ENCODE results near the gene BTG2. TPM values are rescaled to one million over a fixed set of nuclear protein-coding genes. Genes with fewer than 3 reads are reported as not detected.

The BTG2 gene
- total RNA-seq, 2 donors from 2014 or later = 584 to 606 TPM

DNA sequence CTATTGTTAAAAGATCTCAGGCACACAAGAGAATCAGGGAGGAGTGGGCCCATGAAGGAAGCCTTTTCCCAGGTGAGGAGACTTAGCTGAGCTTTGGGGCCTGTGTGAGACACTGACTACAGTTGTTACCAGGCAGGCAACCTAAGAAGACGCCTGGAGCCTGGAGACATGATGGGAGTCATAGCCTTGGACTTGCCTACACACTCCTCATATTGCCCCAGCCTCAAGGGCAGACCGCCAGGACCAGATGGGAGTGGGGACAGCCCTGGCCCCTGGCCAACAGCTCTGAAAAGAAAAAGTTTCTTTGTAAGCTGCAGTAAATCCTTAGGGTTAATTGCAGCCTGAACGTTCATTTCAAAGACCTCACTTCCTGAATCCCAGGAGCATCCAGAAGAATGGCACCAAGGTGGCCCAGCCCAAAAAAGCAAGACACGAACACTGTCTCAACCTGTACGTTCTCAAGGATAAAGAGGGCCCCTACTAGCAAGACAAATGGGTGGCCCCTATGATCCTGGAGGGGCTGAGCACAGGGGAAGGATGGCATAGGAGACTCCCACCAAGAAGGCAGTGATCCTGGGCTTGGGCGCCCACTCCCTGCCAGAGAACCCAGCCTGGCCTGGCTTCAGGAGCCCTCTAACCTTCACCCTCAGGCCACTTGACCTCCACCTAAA lies 33.2 kb upstream of the BTG2 start:
- DNase-seq (no peak), ATAC-seq (no peak)
- Mint-ChIP-seq H3K27ac (peak overlapping the region; percentile 84), H3K27me3 (no peaks in the 10 kb centered on the region), H3K4me3 (no peak overlapping the region), H3K4me1 (peaks cover 21% of the 10 kb centered on the region), H3K36me3 (ENCODE audit: low read depth) (no peaks in the 10 kb centered on the region)
- H3K9me3 ChIP-seq (ENCODE audit: control insufficient read depth, low read length, poor library complexity, severe bottlenecking) = no peaks in the 10 kb centered on the region

GRCh38 chr1:203272633-203273205 lies 32.6 kb upstream of the BTG2 start:
- Mint-ChIP-seq H3K4me1 (peaks cover 23% of the 10 kb centered on the region), H3K27ac (peak overlapping the region; percentile 84), H3K27me3 (no peaks in the 10 kb centered on the region), H3K4me3 (peak overlapping the region; percentile 61), H3K36me3 (ENCODE audit: low read depth) (no peaks in the 10 kb centered on the region)
- ATAC-seq = no peak
- no peaks in the 10 kb centered on the region for H3K9me3 ChIP-seq (ENCODE audit: control insufficient read depth, low read length, poor library complexity, severe bottlenecking)
- no peak for DNase-seq

GRCh38 chr1:203273206-203273868 lies 32.0 kb upstream of the BTG2 start:
- Mint-ChIP-seq H3K4me1 (peaks cover 26% of the 10 kb centered on the region), H3K36me3 (ENCODE audit: low read depth) (no peaks in the 10 kb centered on the region), H3K4me3 (peak overlapping the region; percentile 61), H3K27me3 (no peaks in the 10 kb centered on the region), H3K27ac (peak overlapping the region; percentile 84)
- DNase-seq (peak; percentile 84 to 93 (median 90)), ATAC-seq (peak; percentile 79)
- no peaks in the 10 kb centered on the region for H3K9me3 ChIP-seq (ENCODE audit: control insufficient read depth, low read length, poor library complexity, severe bottlenecking)

DNA sequence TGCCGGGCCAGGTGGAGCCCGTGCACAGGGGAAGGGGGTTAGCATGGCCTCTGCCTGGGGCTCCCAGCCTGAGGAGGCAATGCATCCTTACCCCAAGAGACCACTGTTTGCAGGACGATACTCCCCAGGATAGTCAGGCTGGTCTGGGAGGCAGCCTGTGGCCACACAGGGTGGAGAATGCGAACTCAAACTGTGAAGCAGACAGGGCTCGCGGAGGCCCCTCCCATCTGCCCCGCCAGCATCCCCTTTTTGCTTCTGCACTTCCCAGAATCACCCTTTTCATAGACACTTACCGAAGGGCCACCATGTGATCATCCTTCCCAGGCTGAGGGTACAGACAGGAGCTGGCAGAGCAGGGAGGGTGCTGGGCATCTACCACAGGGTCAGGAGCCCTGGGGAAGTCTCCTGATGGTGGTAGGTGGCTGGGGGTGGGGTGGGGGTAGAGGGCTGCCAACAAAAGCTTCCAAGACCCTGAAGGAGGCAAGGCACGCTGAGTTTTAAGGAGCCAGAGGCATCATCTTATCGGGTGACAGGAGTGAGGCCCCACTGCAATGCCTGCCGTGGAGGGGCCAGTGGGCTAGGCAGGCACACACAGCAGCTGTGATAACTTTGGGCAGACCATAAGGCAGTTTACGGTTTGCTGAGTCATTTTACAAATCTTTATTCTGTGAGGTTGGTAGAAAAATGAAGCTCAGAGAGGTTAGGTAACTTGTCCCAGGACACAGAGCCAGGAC lies 31.3 kb upstream of the BTG2 start:
- Mint-ChIP-seq H3K27me3 (no peaks in the 10 kb centered on the region), H3K4me1 (peaks cover 31% of the 10 kb centered on the region), H3K4me3 (peak overlapping the region; percentile 9), H3K36me3 (ENCODE audit: low read depth) (no peaks in the 10 kb centered on the region), H3K27ac (peak overlapping the region; percentile 84)
- DNase-seq (no peak), ATAC-seq (no peak)
- H3K9me3 ChIP-seq (ENCODE audit: control insufficient read depth, low read length, poor library complexity, severe bottlenecking) = no peaks in the 10 kb centered on the region

DNA sequence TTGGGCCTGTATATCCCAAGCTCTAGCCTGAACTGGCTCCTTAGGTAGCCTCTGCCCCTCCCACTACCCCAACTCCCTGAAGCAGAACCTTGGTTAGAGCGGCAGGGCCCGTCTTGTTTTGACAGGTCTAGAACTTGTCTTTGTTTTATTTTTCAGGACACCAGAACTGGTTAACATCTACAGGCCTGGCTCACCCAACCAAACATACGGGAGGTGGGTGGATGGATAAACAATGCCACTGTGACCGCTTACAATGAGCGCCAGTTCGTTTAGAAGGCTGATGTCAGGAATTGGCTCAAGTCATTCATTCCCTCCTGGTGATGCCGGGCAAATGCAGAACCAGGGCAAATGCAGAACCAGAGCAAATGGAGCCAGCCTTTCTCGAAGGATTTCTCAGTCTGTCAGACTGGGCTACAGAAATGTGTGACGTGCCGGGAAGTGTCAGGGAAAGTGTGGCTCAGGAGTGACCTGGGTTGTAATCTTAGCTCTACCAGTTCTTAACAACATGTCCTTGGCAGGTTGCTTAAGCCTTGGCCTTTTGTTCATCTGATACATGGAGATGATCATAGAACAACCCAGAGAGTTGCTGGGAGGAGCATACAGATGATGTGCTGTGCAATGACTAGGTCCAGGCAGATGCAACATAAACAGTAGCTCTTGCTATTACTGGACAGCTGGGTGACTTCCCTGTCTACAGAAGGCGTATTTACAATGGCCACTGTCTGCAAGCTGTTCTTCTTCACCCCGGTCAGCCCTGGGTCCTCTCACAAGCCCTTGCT lies 30.5 kb upstream of the BTG2 start:
- H3K27ac Mint-ChIP-seq = no peak overlapping the region
- peak overlapping the region; percentile 69 for H3K4me3 Mint-ChIP-seq
- peaks cover under 1% of the 10 kb centered on the region for H3K36me3 Mint-ChIP-seq (ENCODE audit: low read depth)
- no peak for ATAC-seq
- H3K27me3 Mint-ChIP-seq = no peaks in the 10 kb centered on the region
- DNase-seq = no peak
- no peaks in the 10 kb centered on the region for H3K9me3 ChIP-seq (ENCODE audit: control insufficient read depth, low read length, poor library complexity, severe bottlenecking)
- peaks cover 34% of the 10 kb centered on the region for H3K4me1 Mint-ChIP-seq

DNA sequence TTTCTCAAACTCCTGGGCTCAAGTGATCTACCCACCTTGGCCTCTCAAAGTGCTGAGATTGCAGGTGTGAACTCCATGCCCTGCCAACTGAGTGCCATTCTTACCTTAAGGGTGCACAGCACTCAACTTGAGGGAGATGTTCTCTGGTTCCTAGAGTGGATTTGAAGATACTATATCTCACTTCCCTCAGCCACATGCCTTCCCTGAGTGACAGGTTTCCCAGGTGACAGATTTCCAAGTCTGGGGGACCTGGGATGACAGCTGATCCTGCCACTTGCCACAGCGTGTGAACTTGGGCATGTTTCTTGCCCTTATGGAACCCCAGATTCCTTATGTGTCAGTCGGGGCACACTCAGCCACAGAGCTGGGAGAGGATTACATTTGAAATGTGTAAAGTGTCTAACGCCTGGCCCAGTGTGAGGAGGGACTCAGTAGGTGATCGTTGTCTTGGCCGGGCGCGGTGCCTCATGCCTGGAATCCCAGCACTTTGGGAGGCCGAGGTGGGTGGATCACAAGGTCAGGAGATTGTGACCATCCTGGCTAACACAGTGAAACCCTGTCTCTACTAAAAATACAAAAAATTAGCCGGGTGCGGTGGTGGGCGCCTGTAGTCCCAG lies 29.6 kb upstream of the BTG2 start:
- Mint-ChIP-seq H3K4me1 (peaks cover 33% of the 10 kb centered on the region), H3K4me3 (peak overlapping the region; percentile 69), H3K27me3 (no peaks in the 10 kb centered on the region), H3K27ac (peak overlapping the region; percentile 49), H3K36me3 (ENCODE audit: low read depth) (peaks cover 2% of the 10 kb centered on the region)
- H3K9me3 ChIP-seq (ENCODE audit: control insufficient read depth, low read length, poor library complexity, severe bottlenecking) = no peaks in the 10 kb centered on the region
- ATAC-seq = no peak
- no peak for DNase-seq

GRCh38 chr1:203276408-203276807 lies 28.9 kb upstream of the BTG2 start:
- H3K36me3 Mint-ChIP-seq (ENCODE audit: low read depth) = peaks cover 2% of the 10 kb centered on the region
- DNase-seq (no peak), ATAC-seq (no peak)
- H3K27ac Mint-ChIP-seq = peak overlapping the region; percentile 87
- no peak overlapping the region for H3K4me3 Mint-ChIP-seq
- H3K27me3 Mint-ChIP-seq = no peaks in the 10 kb centered on the region
- H3K4me1 Mint-ChIP-seq = peaks cover 30% of the 10 kb centered on the region
- no peaks in the 10 kb centered on the region for H3K9me3 ChIP-seq (ENCODE audit: control insufficient read depth, low read length, poor library complexity, severe bottlenecking)

DNA sequence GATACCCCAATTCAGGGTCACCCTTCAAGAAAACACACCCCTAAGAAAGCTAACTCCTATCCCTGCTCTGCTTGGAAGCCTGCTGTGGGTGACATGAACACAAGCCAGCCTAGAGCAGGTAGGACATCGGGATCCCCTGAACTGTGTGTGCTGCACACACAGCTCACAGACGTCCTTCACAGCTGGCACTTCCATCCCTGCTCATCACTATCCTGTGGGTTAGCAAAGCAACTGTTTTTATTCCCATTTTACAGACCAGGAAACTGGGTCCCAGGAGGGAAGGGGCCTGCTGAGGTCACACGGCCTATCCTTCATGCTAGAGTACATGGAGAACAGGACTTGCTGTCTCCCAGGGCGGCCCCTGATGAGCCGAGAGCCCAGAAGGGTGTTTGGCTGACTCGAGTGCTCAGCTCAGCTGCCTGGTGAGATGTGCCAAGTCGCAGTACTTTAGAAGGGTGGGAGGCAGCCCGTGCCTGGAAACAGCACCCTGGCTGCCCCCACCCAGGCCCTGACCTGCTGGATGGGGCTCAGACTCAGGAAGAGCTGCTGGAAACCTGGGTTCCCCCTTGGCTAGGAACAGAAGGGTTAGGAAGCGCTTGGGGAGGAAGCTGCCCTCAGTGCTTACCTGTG lies 28.3 kb upstream of the BTG2 start:
- Mint-ChIP-seq H3K4me1 (peaks cover 30% of the 10 kb centered on the region), H3K36me3 (ENCODE audit: low read depth) (peaks cover 2% of the 10 kb centered on the region), H3K27ac (peak overlapping the region; percentile 87), H3K27me3 (no peaks in the 10 kb centered on the region), H3K4me3 (peak overlapping the region; percentile 56)
- DNase-seq = no peak
- no peaks in the 10 kb centered on the region for H3K9me3 ChIP-seq (ENCODE audit: control insufficient read depth, low read length, poor library complexity, severe bottlenecking)
- no peak for ATAC-seq

DNA sequence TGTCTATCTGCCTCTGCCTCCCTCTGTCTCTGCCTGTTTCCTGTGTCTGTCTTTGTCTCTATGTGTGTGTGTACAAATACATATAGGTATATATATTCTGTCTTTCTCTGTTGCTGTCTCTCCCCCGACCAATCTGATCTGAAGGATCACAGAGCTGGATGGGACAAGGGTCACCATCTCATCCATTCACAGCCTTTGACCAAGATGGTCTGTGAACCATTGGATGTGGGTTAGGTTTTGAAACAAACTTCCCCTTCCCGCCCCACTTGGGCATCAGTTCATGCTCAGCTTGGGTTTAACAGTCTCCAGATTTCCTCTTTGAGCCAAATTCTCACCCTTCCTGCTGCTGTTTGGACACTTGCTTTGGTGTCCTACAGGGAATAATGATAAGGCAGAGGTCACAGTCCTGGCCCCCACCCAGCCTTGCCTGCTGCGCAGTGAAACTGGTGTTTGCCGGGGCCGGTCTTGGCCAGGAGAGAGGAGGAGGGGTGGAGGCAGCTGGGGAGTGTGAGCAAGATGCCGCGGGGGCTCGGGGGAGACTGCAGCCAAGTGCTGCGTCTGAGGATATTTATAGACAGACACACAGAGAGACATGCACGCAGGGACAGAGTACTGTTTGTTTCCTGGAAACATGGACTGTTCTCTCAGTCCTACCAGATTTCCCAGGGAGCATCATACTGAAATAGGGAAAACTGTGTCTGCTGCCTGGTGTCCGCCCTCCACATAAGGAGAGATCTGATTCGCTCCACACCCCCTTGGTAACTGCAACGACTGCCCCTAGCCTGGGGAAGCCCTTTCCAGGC lies 27.0 kb upstream of the BTG2 start:
- peak overlapping the region; percentile 56 for H3K4me3 Mint-ChIP-seq
- H3K4me1 Mint-ChIP-seq = peaks cover 28% of the 10 kb centered on the region
- H3K9me3 ChIP-seq (ENCODE audit: control insufficient read depth, low read length, poor library complexity, severe bottlenecking) = no peaks in the 10 kb centered on the region
- H3K36me3 Mint-ChIP-seq (ENCODE audit: low read depth) = peaks cover 2% of the 10 kb centered on the region
- H3K27ac Mint-ChIP-seq = peak overlapping the region; percentile 87
- DNase-seq (no peak), ATAC-seq (peak; percentile 49)
- H3K27me3 Mint-ChIP-seq = no peaks in the 10 kb centered on the region

DNA sequence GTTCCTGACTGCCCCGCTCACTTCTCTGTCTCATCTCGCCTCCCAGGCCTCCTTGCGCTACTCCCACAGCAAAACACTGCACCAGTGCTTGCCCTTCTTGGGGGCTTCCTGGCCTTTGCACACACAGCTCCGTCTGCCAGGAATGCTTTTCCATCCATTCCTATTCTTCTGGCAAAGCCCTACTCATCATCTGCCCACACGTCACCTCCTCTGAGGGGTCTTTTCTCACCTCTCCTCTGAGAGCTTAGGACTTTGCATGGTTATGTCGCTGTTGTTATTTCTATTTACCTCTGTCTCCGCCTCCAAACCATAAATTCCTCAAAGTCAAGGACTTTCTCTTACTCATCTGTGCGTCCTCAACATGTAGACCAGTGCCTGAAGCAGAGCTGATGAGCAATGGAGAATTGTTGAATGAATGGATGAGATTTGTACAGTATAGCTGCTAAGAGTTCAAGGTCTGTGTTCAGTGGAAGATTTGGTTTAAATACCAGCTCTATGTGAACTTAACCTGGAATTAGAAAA lies 26.4 kb upstream of the BTG2 start:
- H3K27ac Mint-ChIP-seq = peak overlapping the region; percentile 87
- no peak for DNase-seq
- H3K4me3 Mint-ChIP-seq = no peak overlapping the region
- no peak for ATAC-seq
- no peaks in the 10 kb centered on the region for H3K9me3 ChIP-seq (ENCODE audit: control insufficient read depth, low read length, poor library complexity, severe bottlenecking)
- H3K4me1 Mint-ChIP-seq = peaks cover 28% of the 10 kb centered on the region
- peaks cover 2% of the 10 kb centered on the region for H3K36me3 Mint-ChIP-seq (ENCODE audit: low read depth)
- H3K27me3 Mint-ChIP-seq = no peaks in the 10 kb centered on the region

GRCh38 chr1:203280061-203280460 lies 25.3 kb upstream of the BTG2 start:
- Mint-ChIP-seq H3K36me3 (ENCODE audit: low read depth) (peaks cover 2% of the 10 kb centered on the region), H3K27me3 (no peaks in the 10 kb centered on the region), H3K4me1 (peaks cover 30% of the 10 kb centered on the region), H3K27ac (peak overlapping the region; percentile 54), H3K4me3 (no peak overlapping the region)
- DNase-seq = no peak
- ATAC-seq = no peak
- no peaks in the 10 kb centered on the region for H3K9me3 ChIP-seq (ENCODE audit: control insufficient read depth, low read length, poor library complexity, severe bottlenecking)

Data from T-helper 17 cell (primary cell).